Measurements from ENCODE around the gene RTN4IP1.

RTN4IP1 gene, protein sequence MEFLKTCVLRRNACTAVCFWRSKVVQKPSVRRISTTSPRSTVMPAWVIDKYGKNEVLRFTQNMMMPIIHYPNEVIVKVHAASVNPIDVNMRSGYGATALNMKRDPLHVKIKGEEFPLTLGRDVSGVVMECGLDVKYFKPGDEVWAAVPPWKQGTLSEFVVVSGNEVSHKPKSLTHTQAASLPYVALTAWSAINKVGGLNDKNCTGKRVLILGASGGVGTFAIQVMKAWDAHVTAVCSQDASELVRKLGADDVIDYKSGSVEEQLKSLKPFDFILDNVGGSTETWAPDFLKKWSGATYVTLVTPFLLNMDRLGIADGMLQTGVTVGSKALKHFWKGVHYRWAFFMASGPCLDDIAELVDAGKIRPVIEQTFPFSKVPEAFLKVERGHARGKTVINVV

DNA sequence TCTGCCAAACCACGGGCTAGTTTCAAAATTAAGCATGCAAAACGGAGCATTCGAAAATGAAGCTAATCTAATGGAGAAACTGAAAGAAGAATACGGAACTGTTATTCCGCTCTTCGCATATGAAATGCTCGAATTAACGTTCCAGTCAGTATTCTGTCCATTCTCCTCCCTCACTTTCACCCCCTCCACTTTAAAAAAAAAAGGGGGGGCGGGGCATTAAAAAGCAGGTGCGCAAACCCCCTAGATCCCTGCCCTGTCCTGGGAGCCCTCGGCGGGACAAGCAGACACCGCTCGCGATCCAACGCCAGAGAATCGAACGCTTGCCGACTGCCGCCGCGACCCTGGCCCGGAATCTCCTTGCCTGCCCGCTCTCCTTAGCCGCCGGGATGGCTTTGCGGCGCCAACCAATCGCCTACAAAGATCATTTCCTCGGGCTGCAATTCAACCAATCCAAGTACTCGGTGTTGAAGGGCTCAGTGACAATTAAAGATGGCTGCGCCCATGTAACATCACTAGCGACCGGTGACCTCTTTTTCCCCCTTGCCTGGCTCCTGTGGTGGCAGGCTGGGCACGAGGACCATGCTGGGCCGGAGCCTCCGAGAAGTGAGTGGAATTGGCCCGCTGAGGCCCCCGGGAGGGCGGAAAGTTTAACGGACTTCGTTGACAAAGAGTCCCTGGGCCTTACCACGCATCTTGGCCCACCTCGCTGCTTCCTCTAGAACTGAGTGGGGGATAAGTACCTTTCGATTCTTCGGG, at the start of gene RTN4IP1, which contains the start of gene QRSL1:
Gene RTN4IP1 (minus strand): TSS at position 396 of the 756 bp plus-strand sequence. CDS start 477 bp downstream, outside the sequence.
Gene QRSL1 (plus strand): TSS at position 476 of the 756 bp plus-strand sequence. CDS start 104 bp downstream, at position 580.
- peak; percentile 69 to 76 for DNase-seq (ENCODE audit: low read depth in 2 of 2)

DNA sequence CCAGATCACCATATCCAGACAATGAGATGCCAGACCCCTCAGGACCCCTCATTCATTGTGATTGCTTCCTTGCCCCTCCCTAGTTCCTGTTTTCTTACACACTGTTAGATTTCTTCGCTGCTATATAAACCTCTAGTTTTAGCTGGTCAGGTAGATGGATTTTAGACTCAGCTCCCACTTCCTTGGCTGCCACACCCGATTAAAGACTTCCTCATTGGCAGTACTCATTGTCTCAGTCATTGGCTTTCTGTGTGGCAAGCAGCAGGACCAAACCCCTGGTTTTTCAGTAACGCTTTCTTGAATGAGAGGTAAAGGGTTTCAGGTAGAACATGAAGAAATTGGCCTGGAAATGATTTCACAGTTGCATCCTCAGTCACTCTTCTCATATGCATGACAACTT, 48.0 kb upstream of the RTN4IP1 start:
- no peak for DNase-seq (ENCODE audit: low read depth in 2 of 2)

DNA sequence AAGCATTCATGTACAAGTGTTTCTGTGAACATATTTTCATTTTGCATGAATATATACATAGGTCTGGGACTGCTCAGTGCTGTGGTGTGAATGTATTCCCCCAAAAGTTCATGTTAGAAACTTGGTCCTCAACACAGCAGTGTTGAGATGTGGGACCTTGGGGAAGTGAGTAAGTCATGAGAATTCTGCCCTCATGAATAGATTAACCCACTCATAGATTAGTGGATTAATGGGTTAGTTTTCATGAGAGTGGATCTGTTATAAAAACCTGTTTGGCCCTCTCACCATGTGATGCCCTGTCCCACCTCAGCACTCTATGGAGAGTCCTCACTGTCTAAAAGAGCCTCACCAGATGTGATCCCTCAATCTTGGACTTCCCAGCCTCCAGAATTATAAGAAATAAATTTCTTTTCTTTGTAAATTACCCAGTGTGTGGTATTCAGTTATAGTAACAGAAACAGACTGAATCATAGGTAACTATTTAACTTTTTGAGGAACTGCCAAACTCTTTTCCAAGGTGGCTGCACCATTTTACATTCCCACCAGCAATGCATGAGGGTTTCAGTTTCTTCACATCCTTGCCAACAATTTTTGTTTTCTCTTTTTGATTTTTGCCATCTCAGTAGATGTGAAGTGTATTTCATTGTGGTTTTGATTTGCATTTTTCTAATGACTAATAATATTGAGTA, 45.4 kb upstream of the RTN4IP1 start:
- no peak for DNase-seq (ENCODE audit: low read depth in 2 of 2)

DNA sequence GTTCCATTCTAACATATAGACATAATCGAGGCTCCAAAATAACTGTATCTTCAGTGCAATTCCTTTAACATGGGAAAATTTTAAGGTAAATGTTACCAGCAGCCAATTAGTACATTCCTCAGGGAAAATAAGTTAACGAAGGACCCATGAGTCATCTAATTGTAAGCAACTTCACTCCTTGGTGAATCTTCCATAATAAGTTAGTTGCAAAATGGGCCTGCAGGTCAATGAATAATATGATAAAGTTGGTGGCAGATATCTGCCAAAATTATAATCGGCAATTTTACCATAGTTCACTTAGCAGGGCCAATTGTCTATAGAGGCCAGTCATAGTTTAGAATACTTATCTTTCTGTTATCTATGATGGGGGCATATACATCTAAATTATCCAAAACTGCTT, 42.4 kb upstream of the RTN4IP1 start:
- no peak for DNase-seq (ENCODE audit: low read depth in 2 of 2)

DNA sequence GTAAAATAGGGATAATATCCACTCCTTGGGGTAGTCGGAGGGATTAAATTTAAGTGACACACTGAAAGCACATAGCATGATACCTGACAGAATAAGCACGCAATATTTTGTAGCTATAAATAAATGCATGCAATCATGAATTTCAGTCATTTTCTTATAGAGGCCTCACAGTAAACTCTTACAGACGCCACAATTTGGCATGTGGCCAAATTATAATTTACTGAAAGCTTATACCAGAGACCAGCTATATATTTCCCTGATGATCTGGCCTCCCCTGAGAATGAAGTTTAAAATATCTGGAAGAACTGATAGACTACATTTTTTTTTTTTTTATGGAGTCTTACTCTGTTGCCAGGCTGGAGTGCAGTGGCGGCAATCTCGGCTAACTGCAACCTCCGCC, 40.9 kb upstream of the RTN4IP1 start:
- no peak for DNase-seq (ENCODE audit: low read depth in 2 of 2)

DNA sequence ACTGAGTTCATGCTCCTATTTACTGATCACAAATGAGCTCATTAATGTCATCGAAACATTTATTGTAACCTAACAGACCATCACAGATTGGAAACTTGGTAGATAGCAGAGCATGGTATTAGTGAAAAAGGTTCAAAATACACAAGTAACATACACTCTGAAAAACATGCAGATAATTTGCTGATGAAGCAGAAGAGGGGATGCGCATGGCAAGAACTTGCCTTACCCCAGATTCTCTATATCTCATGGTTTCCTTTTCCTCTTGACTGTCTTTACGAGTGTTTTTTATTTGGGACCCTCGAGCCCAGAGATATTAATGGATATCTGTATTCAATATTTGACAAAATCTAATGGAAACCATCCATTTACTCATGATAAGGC, 37.7 kb upstream of the RTN4IP1 start:
- DNase-seq (ENCODE audit: low read depth in 2 of 2) = no peak

DNA sequence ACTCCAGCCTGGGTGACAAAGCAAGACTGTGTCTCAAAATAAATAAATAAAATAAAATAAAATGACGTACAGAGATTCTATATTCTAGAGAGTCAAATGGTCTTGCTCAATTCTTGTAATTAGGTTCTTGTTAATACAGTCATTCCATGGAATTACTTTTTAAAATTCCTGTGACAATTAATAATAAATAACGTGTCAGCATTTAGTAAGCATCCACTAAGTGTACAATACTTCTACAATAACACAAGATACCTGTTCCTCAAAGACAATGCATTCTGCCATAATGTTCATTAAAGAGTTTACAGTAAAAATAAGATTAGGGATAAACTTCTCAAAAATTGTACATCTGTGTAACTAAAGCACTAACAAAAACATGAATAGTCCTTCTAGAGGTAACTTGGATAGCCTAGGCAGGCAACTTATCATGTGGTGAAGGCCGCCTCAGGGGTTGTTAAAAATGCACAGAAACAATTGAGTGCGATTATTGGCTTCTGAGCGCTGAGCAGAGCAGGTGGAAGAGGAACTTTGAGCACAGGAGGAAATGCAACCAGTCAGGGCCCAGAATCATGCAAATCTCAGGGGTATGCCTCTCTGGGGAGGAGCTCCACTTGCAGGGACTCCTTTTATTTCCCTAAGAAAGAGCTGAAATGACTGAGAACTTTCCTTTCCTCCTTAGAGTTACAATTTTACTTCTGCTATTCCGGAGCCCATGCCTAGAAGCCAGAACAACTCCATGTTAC, 37.2 kb upstream of the RTN4IP1 start:
- DNase-seq (ENCODE audit: low read depth in 2 of 2) = no peak

DNA sequence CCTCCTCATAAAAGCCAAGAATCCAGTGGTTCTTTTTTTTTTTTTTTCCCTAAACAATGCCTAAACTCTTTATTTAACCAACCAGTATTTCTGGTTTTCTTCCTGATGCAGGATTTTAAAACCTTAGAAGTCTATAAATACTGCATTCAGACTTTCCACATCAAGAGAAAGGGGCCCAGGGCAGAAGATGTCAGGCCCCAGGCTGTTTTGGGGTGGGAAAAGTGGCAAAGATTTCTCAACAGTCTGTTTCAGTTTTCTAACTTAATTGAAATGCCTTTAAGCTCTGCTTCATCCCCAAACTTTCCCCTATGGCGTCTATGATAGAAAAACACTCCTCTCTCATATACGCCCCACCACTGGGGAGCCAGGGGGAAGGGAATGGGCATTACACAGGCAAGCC, 33.2 kb upstream of the RTN4IP1 start:
- DNase-seq (ENCODE audit: low read depth in 2 of 2) = no peak

DNA sequence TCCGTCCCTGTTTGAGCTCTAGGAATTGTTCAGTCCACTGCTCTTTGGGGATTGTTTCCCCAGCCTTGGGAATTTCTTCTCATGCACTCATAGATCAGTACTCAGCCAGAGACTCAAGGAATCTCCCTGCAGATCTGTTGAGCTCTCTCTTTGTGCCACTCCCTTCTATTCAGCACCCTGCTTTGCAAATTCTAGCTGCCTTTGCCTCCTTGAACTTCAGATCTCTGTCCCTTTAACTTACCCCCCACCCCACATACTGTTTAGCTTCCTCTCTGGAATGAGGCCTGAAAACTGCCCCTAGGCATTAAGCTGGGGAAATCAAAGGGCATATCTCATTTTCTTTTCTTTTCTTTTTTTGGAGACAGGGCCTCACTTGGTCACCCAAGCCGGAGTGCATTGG, 30.6 kb upstream of the RTN4IP1 start:
- no peak for DNase-seq (ENCODE audit: low read depth in 2 of 2)

DNA sequence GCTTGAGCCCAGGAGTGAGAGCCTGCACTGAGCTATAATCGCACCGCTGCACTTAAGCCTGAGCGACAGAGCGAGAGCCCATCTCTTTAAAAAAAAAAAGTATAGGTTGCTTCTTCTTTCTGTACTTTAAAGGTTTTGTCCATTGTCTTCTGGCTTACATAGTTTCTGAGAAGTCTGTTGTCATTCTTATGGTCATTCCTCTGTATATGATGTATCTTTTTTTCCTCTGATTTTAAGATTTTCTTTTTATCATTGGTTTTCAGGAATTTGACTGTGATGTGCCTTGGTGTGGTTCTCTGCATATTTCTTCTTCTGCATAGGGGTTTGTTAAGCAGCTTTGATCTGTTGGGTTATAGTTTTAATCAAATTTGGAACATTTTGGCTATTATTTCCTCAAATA, 29.2 kb upstream of the RTN4IP1 start:
- DNase-seq (ENCODE audit: low read depth in 2 of 2) = no peak

DNA sequence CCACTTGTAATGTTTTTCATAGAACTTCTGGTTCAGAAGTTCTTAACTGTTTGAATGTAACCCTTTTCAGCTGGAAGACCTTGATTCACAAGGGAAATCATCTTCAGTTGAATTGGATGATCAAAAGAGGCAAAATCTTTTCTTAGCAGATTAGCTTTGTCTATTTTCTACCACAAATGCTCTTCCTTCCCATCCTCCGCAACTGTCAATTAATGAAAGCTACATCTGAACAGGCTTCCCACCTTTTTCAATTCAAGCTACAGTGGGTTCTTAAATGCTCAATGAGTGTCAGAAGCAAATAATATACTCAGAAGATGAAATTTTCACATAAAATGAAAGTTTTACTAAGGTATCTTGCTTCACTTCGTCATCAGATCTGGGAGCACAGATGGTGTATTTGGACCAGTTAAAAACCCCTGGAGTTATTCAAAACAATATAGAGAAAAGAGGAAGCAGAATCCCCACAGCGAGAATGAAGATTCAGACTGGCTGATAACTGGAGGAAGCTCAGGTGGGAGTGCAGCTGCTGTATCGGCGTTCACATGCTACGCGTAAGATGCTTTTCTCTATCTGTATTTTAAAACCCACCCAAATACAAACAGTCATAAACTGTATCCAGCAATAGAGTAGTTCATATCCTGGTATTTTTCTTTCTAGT, 19.5 kb upstream of the RTN4IP1 start:
- no peak for DNase-seq (ENCODE audit: low read depth in 2 of 2)

DNA sequence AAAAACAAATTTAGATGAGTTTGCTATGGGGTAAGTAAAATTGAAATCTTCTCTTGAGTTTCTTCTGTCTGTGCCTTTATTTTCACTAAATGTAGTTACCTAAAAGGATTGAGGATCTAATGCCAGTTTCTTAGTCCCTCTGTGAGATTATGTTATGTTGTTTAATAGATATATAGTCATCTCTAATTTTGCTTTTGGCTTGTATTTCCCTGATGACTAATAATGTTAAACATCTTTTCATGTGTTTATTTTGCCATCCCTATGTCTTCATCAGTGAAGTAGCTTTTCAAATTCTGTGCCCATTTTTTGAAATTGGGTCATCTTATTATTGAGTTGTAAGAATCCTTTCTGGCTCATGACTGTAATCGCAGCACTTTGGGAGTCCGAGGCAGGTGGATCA, 13.8 kb upstream of the RTN4IP1 start:
- DNase-seq (ENCODE audit: low read depth in 2 of 2) = no peak

DNA sequence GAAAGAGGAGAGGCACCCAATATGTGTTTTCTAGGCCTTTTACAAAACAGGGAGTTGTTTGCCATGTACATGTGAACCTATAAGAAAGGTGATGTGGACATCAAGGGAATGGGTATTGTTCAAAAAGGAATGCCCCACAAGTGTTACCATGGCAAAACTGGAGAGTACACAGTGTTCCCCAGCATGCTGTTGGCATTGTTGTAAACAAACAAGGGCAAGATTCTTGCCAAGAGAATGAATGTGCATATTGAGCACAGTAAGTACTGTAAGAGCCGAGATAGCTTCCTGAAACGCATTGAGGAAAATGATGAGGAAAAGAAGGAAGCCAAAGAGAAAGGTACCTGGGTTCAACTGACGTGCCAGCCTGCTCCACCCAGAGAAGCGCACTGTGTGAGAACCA, 13.2 kb upstream of the RTN4IP1 start:
- no peak for DNase-seq (ENCODE audit: low read depth in 2 of 2)

DNA sequence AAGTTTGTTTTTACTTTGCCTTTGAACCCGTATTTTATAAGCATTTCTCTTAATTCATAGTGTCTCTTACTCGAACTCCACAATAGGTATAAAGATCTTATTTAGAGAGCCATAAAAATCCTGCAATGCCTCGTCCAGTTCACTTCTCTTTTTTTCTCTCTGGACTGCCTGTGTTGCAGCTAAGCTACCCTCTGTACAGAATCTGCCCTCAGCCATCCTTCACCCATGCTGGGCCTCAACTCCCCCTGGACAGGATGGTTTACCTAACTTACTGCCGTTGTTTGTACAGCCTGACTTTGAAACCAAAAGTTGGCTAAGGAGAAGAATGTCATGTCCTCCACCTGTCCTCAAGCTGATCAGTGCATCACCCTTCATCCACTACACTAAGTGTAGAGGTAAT, 10.5 kb upstream of the RTN4IP1 start:
- no peak for DNase-seq (ENCODE audit: low read depth in 2 of 2)

DNA sequence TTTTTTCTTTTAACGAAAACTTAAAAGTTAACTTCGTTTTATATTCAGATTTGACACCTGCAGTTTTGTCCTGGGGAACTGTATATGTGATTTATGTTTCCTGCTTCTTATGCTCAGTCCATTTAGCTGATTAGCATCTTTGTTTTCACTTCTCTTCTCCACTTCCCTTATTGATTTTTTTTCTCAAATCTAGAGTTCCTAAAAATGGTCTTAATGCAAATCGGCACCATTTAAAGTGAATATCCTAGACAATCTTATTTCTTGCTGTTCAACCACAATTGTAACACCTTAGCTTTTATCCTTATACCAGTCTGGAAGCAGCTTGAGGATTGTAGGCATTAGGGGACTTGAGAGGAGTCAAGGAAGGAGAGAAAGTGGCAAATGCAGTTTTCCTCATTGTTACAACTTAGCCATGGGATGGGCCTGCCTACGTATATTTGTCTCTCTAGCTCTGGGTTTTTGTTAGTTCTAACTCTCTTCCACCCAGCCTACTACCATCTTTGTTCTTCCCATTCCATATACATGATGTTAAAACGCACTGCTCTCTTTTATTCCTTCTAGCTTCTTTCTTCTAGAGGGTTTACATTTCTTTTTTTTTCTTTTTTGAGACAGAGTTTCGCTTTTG, 8.5 kb upstream of the RTN4IP1 start:
- no peak for DNase-seq (ENCODE audit: low read depth in 2 of 2)

DNA sequence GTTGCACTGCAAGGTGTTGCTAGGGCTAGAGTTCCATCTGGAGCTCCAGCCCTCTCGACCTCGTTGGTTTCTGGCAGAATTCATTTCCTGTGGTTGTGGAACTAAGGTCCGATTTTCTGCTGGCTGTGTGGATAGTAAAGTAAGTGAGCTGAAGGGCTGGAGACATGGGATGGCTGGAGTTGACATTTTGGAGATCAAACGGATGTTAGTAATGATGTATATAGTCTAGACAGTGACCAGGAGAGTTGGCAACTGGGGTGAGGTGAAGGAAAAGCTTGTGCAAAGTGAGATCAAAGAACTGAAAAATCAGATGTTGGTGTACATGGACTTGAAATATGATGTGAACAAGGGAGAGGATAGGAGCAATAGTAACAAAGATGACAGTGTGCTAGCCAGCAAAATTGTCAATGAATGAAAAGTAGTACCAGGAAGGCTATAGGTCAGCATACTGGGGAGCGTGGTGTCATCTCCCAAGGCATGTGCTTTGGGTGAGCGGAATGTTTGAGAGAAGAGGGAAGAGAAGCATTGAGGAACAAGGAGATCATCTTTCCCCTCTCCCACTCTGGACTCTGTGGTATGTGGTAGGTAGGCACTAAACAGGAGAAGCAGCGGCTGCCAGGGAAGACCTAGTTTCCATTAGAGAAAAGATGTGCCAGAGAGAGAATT, 7.9 kb upstream of the RTN4IP1 start:
- no peak for DNase-seq (ENCODE audit: low read depth in 2 of 2)

DNA sequence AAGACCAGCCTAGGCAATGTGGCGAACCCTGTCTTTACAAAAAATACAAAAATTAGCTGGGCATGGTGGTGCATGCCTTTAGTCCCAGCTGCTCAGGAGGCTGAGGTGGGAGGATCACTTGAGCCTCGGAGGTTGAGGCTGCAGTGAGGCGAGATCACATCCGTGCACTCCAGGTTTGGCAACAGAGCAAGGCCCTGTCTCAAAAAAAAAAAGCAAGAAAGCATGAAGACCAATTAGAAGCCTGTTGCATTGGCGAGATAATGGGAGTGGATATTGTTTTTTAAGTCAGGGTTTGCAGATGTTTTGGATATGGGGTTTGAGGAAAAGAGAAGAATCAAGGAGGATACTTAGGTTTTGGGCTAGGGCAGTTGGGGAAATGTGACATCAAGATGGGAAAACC, 5.3 kb upstream of the RTN4IP1 start:
- DNase-seq (ENCODE audit: low read depth in 2 of 2) = no peak

DNA sequence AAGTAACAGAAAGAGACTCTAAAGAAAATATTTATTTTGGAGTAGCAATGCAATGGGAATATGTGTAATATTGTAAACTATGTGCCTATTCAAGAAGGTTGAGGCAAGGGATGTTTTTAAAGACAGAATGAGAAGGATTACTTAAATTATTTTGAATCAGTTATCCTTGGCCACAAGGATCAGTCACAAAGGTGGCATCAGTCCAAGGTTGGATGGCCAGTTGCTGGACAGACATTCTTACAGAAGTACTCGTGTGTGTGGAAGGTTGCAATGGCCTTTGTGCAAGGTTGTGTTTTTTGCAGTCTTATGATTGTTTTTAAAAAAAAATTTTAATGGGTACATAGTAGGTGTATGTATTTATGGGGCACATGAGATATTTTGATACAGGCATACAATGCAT, 2.0 kb upstream of the RTN4IP1 start:
- no peak for DNase-seq (ENCODE audit: low read depth in 2 of 2)

DNA sequence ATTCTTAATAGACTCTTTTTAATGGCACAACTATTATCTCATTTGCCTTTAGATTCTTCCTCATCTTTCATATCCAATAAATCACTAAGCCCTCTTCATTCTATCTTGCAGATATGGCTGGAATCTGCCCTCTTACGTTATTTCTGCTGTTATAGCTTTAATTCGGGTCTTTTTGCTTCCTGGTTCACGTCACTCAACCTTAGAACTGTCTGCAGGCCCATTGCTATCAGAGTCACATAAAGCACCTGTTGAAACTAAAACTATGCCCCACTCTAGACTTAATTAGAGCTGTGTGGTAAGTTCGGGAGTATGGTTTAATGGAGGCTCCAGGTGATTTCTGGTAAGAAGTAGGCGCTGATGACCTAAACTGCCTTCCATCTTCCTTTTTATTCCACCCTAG, 1.1 kb upstream of the RTN4IP1 start:
- DNase-seq (ENCODE audit: low read depth in 2 of 2) = no peak

DNA sequence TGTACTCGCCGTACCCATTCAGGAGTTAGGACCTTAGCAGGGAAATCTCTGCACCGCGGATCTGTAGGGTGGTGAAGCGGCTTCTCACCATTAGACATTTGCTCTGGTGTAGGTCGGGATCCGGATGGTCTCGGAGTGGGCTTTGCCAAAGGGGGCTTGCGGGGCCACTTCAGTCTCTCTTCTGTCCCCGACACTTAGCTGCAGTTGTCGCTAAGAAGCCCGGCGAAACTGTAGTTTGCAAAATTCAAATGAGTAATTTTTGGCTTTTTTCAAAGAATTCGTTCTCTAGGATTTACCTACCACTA, 513 bp upstream of the RTN4IP1 start:
- no peak for DNase-seq (ENCODE audit: low read depth in 2 of 2)

Data from stimulated activated CD8-positive, alpha-beta memory T cell treated with anti-CD3 and anti-CD28 coated beads, Interleukin-7, amount 100 ng/mL, for 4 hours (primary cell).